Measurements from ENCODE around the gene ARMH3. TPM values are rescaled to one million over a fixed set of nuclear protein-coding genes. Genes with fewer than 3 reads are reported as not detected.
A peak's percentile ranks its signal among the peaks of the same experiment; 100 is the strongest.

ARMH3 gene
- total and polyA plus RNA-seq, 2 experiments from 2014 or later, result 8.7 to 11.1 TPM

- TF ChIP-seq ZNF462 (CRISPR knock-in tag; IDR thresholded peaks at IDR 0.05) (no peak), NANOG (IDR thresholded peaks at IDR 0.05; ENCODE audit: borderline replicate concordance) (no peak)
Measured at GRCh38 chr10:102066399-102067088, 10.6 kb upstream of the ARMH3 start (continued).

GRCh38 chr10:102065561-102066398 lies 9.8 kb upstream of the ARMH3 start:
- Mint-ChIP-seq H3K4me1 (peaks cover 14% of the 10 kb centered on the region; the same call in 2 of the 3 replicates), H3K4me3 (peak overlapping the region; percentile 82), H3K9me3 (no peaks in the 10 kb centered on the region), H3K27me3 (ENCODE audit: insufficient read depth, low read depth, poor library complexity) (peaks cover 3% of the 10 kb centered on the region), H3K27ac (no peak overlapping the region), H3K36me3 (ENCODE audit: low read depth) (no peaks in the 10 kb centered on the region)
- H3K27me3 ChIP-seq (ENCODE audit: insufficient read depth), result no peaks in the 10 kb centered on the region
- no peak overlapping the region for H3K27ac ChIP-seq (ENCODE audit: low read depth)
- peak overlapping the region; percentile 90 for H3K4me3 ChIP-seq
- no peaks in the 10 kb centered on the region; the same call in 1 of the 2 replicates for H3K79me2 ChIP-seq (replicated peaks; ENCODE audit: insufficient read depth)
- H3K4me1 ChIP-seq (ENCODE audit: insufficient read depth), result peaks cover 4% of the 10 kb centered on the region; the same call in 1 of the 2 replicates
- H3K36me3 ChIP-seq (ENCODE audit: insufficient read depth), result no peaks in the 10 kb centered on the region
- H2AFZ ChIP-seq, result peak overlapping the region; percentile 48; the same call in 1 of the 2 replicates
- peaks cover 10% of the 10 kb centered on the region; the same call in 1 of the 2 replicates for H3F3A ChIP-seq (replicated peaks; ENCODE audit: low read depth)
- ATAC-seq (peak; percentile 82), DNase-seq (ENCODE audit: low spot score) (peak; percentile 76)
- H4K20me1 ChIP-seq (replicated peaks; ENCODE audit: insufficient read depth), result no peaks in the 10 kb centered on the region
- H3K9me2 ChIP-seq (ENCODE audit: insufficient read depth), result no peaks in the 10 kb centered on the region
- peak overlapping the region; percentile 80 for H3K4me2 ChIP-seq
- TF ChIP-seq ETS1 (IDR thresholded peaks at IDR 0.05) (no peak), NANOG (IDR thresholded peaks at IDR 0.05; ENCODE audit: borderline replicate concordance) (no peak), ZNF114 (CRISPR knock-in tag; IDR thresholded peaks at IDR 0.05) (no peak), JUNB (IDR thresholded peaks at IDR 0.05; ENCODE audit: unreplicated experiment) (no peak), EZH2 (IDR thresholded peaks at IDR 0.05; ENCODE audit: low read depth, unreplicated experiment) (no peak), CREB1 (CRISPR knock-in tag; IDR thresholded peaks at IDR 0.05; ENCODE audit: low read depth) (no peak), ZNF331 (CRISPR knock-in tag; IDR thresholded peaks at IDR 0.05; ENCODE audit: low read depth) (no peak), STAT1 (IDR thresholded peaks at IDR 0.05; ENCODE audit: unreplicated experiment) (no peak), REST (IDR thresholded peaks at IDR 0.05; ENCODE audit: unreplicated experiment) (no peak), POLR2AphosphoS5 (IDR thresholded peaks at IDR 0.05; ENCODE audit: low read depth) (no peak), EZH2phosphoT487 (IDR thresholded peaks at IDR 0.05; ENCODE audit: unreplicated experiment) (no peak)
